GM12865 (cell line): ENCODE results near the gene AP2B1.
A peak's percentile ranks its signal among the peaks of the same experiment; 100 is the strongest.

Experiments
- DNase-seq: peaks from one replicate; pipeline ENCODE4 v3.0.0; 2010; ENCODE audit warnings: low read depth
- H3K4me3 ChIP-seq: 2 replicates; pipeline ENCODE4 v1.5.1; 2011; ENCODE audit warnings: mild to moderate bottlenecking, low read depth, low read length, control low read depth
- TF ChIP-seq, protein P1 (sequence below): IDR thresholded peaks from 2 replicates; pipeline ENCODE4 v1.5.1; 2011; ENCODE audit warnings: low read length, control low read depth, low read depth, inconsistent platforms; ENCODE audit not compliant: insufficient read depth; ENCODE audit errors: missing control alignments

The AP2B1 gene

DNA sequence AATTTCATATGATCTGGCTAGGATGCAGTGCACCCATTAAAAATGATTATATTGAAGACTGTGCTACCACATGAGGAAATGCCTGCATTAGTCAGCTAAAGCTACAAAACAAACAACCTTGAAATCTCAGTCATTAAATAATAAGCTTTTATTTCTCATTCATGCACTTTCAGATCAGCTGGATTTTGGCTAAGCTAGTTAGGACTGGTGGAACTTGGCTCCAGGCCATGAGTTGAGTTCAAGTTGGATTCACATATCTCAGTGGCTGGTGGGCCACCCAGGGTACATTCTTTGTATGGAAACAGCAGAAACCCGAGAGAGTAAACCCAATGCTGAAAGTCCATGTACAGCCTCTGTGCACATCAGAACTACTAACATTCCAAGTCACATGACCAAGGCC lies 43.3 kb upstream of the AP2B1 start:
- DNase-seq = no peak
- H3K4me3 ChIP-seq = no peak overlapping the region
- TF ChIP-seq, protein P1, sequence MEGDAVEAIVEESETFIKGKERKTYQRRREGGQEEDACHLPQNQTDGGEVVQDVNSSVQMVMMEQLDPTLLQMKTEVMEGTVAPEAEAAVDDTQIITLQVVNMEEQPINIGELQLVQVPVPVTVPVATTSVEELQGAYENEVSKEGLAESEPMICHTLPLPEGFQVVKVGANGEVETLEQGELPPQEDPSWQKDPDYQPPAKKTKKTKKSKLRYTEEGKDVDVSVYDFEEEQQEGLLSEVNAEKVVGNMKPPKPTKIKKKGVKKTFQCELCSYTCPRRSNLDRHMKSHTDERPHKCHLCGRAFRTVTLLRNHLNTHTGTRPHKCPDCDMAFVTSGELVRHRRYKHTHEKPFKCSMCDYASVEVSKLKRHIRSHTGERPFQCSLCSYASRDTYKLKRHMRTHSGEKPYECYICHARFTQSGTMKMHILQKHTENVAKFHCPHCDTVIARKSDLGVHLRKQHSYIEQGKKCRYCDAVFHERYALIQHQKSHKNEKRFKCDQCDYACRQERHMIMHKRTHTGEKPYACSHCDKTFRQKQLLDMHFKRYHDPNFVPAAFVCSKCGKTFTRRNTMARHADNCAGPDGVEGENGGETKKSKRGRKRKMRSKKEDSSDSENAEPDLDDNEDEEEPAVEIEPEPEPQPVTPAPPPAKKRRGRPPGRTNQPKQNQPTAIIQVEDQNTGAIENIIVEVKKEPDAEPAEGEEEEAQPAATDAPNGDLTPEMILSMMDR = no peak

- no peak for DNase-seq
Observed at GRCh38 chr17:35545150-35545549, 42.0 kb upstream of the AP2B1 start.

GRCh38 chr17:35546487-35546886 lies 40.6 kb upstream of the AP2B1 start:
- no peak for DNase-seq
- TF ChIP-seq, protein P1 = no peak
- H3K4me3 ChIP-seq = no peak overlapping the region

More at GRCh38 chr17:35545150-35545549, 42.0 kb upstream of the AP2B1 start:
- TF ChIP-seq, protein P1 = no peak
- no peak overlapping the region for H3K4me3 ChIP-seq

DNA sequence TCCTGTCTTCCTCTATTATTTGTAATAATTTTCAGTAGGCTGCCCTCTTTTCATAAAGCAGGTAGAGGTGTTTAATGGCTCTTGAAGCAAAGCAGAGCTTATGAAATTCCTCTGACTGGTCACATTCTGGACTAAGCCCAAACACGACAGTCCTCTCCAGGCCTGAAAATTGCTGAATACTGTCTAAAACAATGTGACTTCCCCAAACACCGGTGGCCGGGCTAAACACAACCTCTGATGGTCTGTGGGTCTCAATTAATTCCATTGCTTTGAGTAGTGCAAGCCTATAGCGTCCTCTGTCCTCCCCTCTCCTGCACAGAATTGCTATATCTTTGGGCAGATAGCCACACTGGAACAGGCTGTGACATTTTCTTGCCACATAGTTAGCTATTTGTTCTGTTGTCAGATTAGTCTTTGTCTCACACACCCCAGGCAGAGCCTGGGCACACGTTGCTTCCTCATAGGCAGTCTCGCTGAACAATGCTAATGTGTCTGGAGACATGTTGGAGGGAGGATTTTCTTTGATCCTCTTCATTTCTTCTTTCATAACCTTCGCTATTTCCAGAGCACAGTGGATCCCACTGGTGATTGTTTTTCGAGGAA lies 38.8 kb upstream of the AP2B1 start:
- H3K4me3 ChIP-seq = no peak overlapping the region
- no peak for DNase-seq
- TF ChIP-seq, protein P1 = no peak

- no peak for DNase-seq
- TF ChIP-seq, protein P1 = no peak
Observed at GRCh38 chr17:35548978-35549377, 38.1 kb upstream of the AP2B1 start.

DNA sequence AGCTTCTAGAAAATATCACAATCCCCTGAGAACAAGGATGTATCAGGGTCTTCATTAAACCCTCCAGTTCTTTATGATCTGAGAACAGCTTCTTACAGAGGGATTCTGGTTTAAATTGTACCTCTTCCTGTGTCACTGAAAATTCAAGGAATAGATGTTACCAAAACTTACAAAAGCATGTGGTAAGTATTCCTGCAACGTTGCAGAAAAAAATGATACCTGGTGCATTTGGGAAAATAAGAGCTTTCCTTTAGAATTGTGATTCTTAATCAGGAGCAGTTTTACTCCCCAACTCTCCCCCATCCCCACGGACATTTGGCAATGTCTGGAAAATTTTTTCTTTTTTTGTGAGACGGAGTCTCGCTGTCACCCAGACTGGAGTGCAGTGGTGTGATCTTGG lies 33.8 kb upstream of the AP2B1 start:
- no peak overlapping the region for H3K4me3 ChIP-seq
- no peak for DNase-seq
- TF ChIP-seq, protein P1 = no peak

More at GRCh38 chr17:35548978-35549377, 38.1 kb upstream of the AP2B1 start:
- H3K4me3 ChIP-seq = no peak overlapping the region

GRCh38 chr17:35554668-35555067 lies 32.5 kb upstream of the AP2B1 start:
- peak; percentile 44 for DNase-seq
- TF ChIP-seq, protein P1 = no peak

More at GRCh38 chr17:35554668-35555067, 32.5 kb upstream of the AP2B1 start:
- no peak overlapping the region for H3K4me3 ChIP-seq
